ENCODE results near the gene SLC28A2.
A peak's percentile ranks its signal among the peaks of the same experiment; 100 is the strongest.
"Not testable (repeated sequence)": the region's sequence is repeated elsewhere in the genome, so short reads cannot be mapped to it uniquely, and the experiment has no call there.

The SLC28A2 gene

GRCh38 chr15:45304711-45305110 lies 52.7 kb downstream of the SLC28A2 start:
- H3K4me3 ChIP-seq (replicated peaks in 1 of 2; ENCODE audit: low read depth in 2 of 2, low read length in 2 of 2) = no peak overlapping the region
- no peak for TF ChIP-seq CTCF (IDR thresholded peaks at IDR 0.05; ENCODE audit: low read depth, low read length)
- DNase-seq (ENCODE audit: low read depth in 2 of 2) = no peak

GRCh38 chr15:45306105-45306504 lies 54.1 kb downstream of the SLC28A2 start:
- no peak overlapping the region for H3K4me3 ChIP-seq (replicated peaks in 1 of 2; ENCODE audit: low read depth in 2 of 2, low read length in 2 of 2)
- TF ChIP-seq CTCF (IDR thresholded peaks at IDR 0.05; ENCODE audit: low read depth, low read length) = no peak
- no peak for DNase-seq (ENCODE audit: low read depth in 2 of 2)

- H3K4me3 ChIP-seq (replicated peaks in 1 of 2; ENCODE audit: low read depth in 2 of 2, low read length in 2 of 2) = no peak overlapping the region
- DNase-seq (ENCODE audit: low read depth in 2 of 2) = peak; percentile 56 to 69
- TF ChIP-seq CTCF (IDR thresholded peaks at IDR 0.05; ENCODE audit: low read depth, low read length) = peak; percentile 35
These were observed 55.3 kb downstream of the SLC28A2 start for GRCh38 chr15:45307230-45307924.

GRCh38 chr15:45314117-45314516 lies 62.1 kb downstream of the SLC28A2 start:
- DNase-seq (ENCODE audit: low read depth in 2 of 2); H3K4me3 ChIP-seq (replicated peaks in 1 of 2; ENCODE audit: low read depth in 2 of 2, low read length in 2 of 2): not testable (repeated sequence)

- no peak overlapping the region for H3K4me3 ChIP-seq (replicated peaks in 1 of 2; ENCODE audit: low read depth in 2 of 2, low read length in 2 of 2)
- peak; percentile 6 to 51 for DNase-seq (ENCODE audit: low read depth in 2 of 2)
- TF ChIP-seq CTCF (IDR thresholded peaks at IDR 0.05; ENCODE audit: low read depth, low read length) = peak; percentile 10
These were observed 62.9 kb downstream of the SLC28A2 start for GRCh38 chr15:45314960-45315359.

- no peak for TF ChIP-seq CTCF (IDR thresholded peaks at IDR 0.05; ENCODE audit: low read depth, low read length)
- H3K4me3 ChIP-seq (replicated peaks in 1 of 2; ENCODE audit: low read depth in 2 of 2, low read length in 2 of 2) = no peak overlapping the region
- DNase-seq (ENCODE audit: low read depth in 2 of 2) = no peak
These were observed 67.6 kb downstream of the SLC28A2 start for GRCh38 chr15:45319472-45320214.

- no peak overlapping the region for H3K4me3 ChIP-seq (replicated peaks in 1 of 2; ENCODE audit: low read depth in 2 of 2, low read length in 2 of 2)
- no peak for DNase-seq (ENCODE audit: low read depth in 2 of 2)
- TF ChIP-seq CTCF (IDR thresholded peaks at IDR 0.05; ENCODE audit: low read depth, low read length) = no peak
These were observed 68.7 kb downstream of the SLC28A2 start for GRCh38 chr15:45320581-45321205.

All from cardiac fibroblast (primary cell).